ENCODE results near the gene TUBGCP6.

DNA sequence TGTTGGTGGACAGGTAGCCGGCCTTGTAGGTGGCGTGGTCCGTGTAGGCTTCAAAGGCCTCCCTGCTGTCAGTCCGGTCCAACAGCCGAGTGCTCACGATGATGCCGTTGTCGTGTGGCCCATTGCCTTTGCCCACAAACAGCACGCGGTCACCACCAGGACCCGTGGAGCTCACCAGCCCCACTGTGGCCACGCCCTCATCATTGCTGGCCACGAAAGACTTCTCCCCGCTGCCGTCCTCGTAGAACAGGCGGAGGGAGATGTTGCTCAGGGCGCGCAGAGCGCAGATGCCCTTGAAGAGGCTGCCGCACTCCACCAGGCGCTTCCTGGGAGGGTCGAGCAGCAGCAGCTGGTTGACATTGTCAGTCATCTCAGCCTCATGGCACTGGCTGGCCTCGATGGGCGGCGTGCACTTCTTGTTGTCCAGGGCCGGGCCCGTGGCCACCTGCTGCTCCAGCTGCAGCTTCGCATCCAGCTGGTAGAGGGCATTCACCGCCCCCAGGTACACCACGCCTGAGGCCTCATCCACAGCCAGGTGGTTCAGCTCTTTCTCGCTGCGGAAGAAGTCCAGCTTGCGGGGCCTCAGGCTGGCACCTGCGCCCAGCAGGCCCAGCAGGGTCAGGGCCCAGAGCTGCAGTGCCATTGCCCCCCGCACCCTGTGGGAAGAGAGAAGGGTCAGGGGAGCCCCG lies 45.3 kb upstream of the TUBGCP6 start:
- TF ChIP-seq, protein P1, sequence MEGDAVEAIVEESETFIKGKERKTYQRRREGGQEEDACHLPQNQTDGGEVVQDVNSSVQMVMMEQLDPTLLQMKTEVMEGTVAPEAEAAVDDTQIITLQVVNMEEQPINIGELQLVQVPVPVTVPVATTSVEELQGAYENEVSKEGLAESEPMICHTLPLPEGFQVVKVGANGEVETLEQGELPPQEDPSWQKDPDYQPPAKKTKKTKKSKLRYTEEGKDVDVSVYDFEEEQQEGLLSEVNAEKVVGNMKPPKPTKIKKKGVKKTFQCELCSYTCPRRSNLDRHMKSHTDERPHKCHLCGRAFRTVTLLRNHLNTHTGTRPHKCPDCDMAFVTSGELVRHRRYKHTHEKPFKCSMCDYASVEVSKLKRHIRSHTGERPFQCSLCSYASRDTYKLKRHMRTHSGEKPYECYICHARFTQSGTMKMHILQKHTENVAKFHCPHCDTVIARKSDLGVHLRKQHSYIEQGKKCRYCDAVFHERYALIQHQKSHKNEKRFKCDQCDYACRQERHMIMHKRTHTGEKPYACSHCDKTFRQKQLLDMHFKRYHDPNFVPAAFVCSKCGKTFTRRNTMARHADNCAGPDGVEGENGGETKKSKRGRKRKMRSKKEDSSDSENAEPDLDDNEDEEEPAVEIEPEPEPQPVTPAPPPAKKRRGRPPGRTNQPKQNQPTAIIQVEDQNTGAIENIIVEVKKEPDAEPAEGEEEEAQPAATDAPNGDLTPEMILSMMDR (IDR thresholded peaks at IDR 0.05), result no peak
- no peak for TF ChIP-seq EZH2 (IDR thresholded peaks at IDR 0.05; ENCODE audit: borderline replicate concordance, insufficient read depth, low read depth, low read length, poor library complexity, severe bottlenecking)

Data from B cell (primary cell).